GM12874 (cell line): Measurements from ENCODE around the gene FRAS1.

Experiments used
- CTCF ChIP-seq: IDR thresholded peaks from 2 replicates; pipeline ENCODE4 v1.5.1; 2011; ENCODE audit warnings: low read depth, mild to moderate bottlenecking, control low read depth, low read length, moderate library complexity; ENCODE audit not compliant: insufficient read depth

Gene FRAS1

DNA sequence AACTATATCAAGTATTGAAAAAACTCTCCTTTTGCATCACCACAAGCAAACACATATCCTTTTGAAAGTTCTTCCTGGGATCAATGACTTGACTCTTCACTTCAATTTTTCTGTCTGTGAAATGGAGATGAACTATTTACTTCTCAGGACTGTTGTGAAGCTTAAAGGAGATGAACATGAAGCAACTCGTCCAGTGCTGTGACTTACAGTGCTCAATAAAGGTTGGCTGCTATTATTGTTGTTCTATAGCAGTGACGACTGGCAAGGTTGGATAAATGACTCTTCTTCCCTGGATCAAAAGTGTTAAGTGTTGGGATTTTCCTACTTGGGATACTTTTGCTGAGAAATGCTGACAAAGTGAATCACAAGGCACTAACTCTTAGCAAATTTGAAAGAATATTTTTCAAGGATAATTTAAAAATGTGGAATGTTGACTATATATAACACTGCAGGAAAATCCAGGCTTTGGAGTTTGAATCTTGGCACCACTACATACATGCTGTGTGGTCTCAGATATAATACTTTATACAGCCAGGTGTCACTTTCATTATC is 13.7 kb downstream of the FRAS1 start:
- TF ChIP-seq CTCF: no peak

- no peak for TF ChIP-seq CTCF
These were observed 17.6 kb downstream of the FRAS1 start for GRCh38 chr4:78074759-78075158.

- TF ChIP-seq CTCF: no peak
These were observed 18.9 kb downstream of the FRAS1 start for GRCh38 chr4:78075986-78076385.

- TF ChIP-seq CTCF: no peak
These were observed 21.0 kb downstream of the FRAS1 start for GRCh38 chr4:78078101-78078500.

DNA sequence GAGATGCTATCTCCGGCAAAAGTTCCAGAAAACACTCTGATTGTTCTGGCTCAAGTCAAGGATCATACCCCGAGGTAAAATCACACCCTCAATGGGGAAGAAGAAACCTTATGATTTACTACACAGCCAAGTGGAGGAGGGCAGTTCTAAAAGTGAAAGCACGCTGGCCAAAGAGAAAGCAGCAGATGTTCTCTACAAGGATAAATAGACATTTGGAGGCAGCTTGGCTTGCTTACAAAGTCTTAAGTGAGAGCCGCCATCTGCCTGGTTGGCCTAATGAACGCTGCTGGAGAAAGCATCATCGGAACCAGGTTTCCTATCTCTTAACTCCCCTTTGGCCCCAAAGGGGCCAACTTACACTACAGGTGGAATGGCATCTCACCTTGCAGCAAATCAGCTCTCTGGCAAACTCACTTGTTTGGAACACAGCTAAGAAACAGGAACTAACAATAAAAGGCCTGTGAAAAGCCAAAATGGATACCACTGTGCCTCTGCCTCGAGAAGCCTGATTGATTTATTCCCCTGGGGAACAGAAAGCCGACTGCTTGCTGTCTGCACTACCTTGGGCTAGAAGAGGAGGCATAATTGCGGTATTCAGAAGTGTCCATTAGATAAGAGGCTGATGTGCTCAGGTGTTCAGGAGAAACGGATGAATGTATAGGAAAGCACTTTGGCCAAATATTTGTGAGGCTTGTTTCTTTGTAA is 22.8 kb downstream of the FRAS1 start:
- TF ChIP-seq CTCF: no peak

DNA sequence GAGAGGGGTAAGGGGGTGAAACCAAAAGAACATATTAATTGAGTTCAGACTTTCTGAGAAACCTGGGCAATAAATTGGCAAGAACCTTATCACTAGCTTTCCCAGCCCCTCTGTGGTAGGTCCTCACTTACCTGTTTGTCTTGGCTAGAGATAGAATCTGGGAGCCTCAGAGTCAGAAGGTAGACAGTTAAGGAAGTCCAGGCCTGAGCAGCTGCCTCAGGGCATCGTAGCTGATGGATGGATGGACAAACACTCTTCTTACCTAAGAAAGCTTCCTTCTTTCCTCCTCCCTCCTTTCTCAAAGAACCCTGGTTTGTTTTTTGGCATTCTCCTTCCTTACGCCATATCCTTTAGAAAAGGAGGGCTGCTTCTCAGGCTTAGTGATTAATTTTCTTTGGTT is 24.4 kb downstream of the FRAS1 start:
- TF ChIP-seq CTCF: no peak

GRCh38 chr4:78083035-78083434 is 25.9 kb downstream of the FRAS1 start:
- TF ChIP-seq CTCF: no peak
